PC-3 (cell line): Measurements from ENCODE around the gene H2BW2. TPM values are rescaled to one million over a fixed set of nuclear protein-coding genes. Genes with fewer than 3 reads are reported as not detected.
A peak's percentile ranks its signal among the peaks of the same experiment; 100 is the strongest.
"Not testable (repeated sequence)": the region's sequence is repeated elsewhere in the genome, so short reads cannot be mapped to it uniquely, and the experiment has no call there.

Experiments
- ATAC-seq: fragments of 200-7000 bp; cut with Tn5 transposase; 2 replicates; pipeline ENCODE4 v1.9.1; 2020; ENCODE audit warnings: mild to moderate bottlenecking, moderate library complexity
- BruUV-seq: library from RNA; stranded (reverse); fragments of 400-500 nt; replicated peaks from 2 replicates; lab custom pipeline; 2021; lab: Mats Ljungman, UMichigan
- CTCF ChIA-PET: fragments of 300-600 bp; sonication (Branson Sonifier 250); formaldehyde crosslinking; loops from one replicate; lab custom pipeline; 2022; ENCODE audit warnings: antibody characterized with exemption; lab: Charles Lee
- POLR2A ChIA-PET: fragments of 300-600 bp; sonication (Branson Sonifier 250); formaldehyde crosslinking; loops from one replicate; lab custom pipeline; 2022; ENCODE audit warnings: antibody characterized with exemption; ENCODE audit not compliant: unreplicated experiment; lab: Charles Lee
- DNase-seq: peaks from one replicate; pipeline ENCODE4 v3.0.0-alpha.2; 2015
- H2AFZ ChIP-seq: fragments of 300-600 bp; sonication (generic); 2 replicates; pipeline ENCODE4 v1.6.0; 2016; ENCODE audit warnings: antibody characterized with exemption, low read length
- H3F3A ChIP-seq: fragments of 300-600 bp; sonication (generic); one replicate; pipeline ENCODE4 v1.6.0; 2017; ENCODE audit warnings: antibody characterized with exemption, low read length, control low read depth, mild to moderate bottlenecking; ENCODE audit not compliant: unreplicated experiment
- H3K27ac ChIP-seq: fragments of 300-600 bp; sonication (generic); 2 replicates; pipeline ENCODE4 v1.5.1; 2016; ENCODE audit warnings: mild to moderate bottlenecking, low read length
- H3K27me3 ChIP-seq: fragments of 300-600 bp; sonication (generic); 2 replicates; pipeline ENCODE4 v1.6.1; 2016; ENCODE audit warnings: low read length, mixed read lengths
- H3K36me3 ChIP-seq: fragments of 300-600 bp; sonication (generic); 2 replicates; pipeline ENCODE4 v1.6.1; 2016; ENCODE audit warnings: low read depth, mixed run types, low read length, mixed read lengths
- H3K4me1 ChIP-seq: fragments of 300-600 bp; sonication (generic); 2 replicates; pipeline ENCODE4 v1.5.1; 2016; ENCODE audit warnings: low read length; ENCODE audit not compliant: insufficient read depth
- H3K4me2 ChIP-seq: fragments of 300-600 bp; sonication (generic); 2 replicates; pipeline ENCODE4 v1.6.0; 2016; ENCODE audit warnings: low read length
- H3K4me3 ChIP-seq: fragments of 300-600 bp; sonication (generic); 2 replicates; pipeline ENCODE4 v1.5.1; 2016; ENCODE audit warnings: mild to moderate bottlenecking, low read length, mixed read lengths
- H3K79me2 ChIP-seq: fragments of 300-600 bp; sonication (generic); 2 replicates; pipeline ENCODE4 v1.6.1; 2017; ENCODE audit warnings: low read length, mixed read lengths
- H3K9ac ChIP-seq: fragments of 300-600 bp; sonication (generic); 2 replicates; pipeline ENCODE4 v1.6.0; 2016; ENCODE audit warnings: mild to moderate bottlenecking, low read length
- H3K9me2 ChIP-seq: fragments of 300-600 bp; sonication (generic); replicated peaks from 2 replicates; pipeline ENCODE4 v1.6.1; 2016; ENCODE audit warnings: mixed run types, low read length, mixed read lengths
- H3K9me3 ChIP-seq: fragments of 300-600 bp; sonication (generic); 2 replicates; pipeline ENCODE4 v1.6.1; 2016; ENCODE audit warnings: low read length, mixed read lengths
- H4K20me1 ChIP-seq: fragments of 300-600 bp; sonication (generic); 2 replicates; pipeline ENCODE4 v1.6.1; 2016; ENCODE audit warnings: low read length, mixed read lengths
- EZH2 ChIP-seq: fragments of 300-600 bp; sonication (generic); IDR thresholded peaks from one replicate; pipeline ENCODE4 v1.6.1; 2017; ENCODE audit warnings: antibody characterized with exemption, mild to moderate bottlenecking, low read length; ENCODE audit not compliant: unreplicated experiment
- EZH2phosphoT487 ChIP-seq: fragments of 300-600 bp; sonication (generic); IDR thresholded peaks from 2 replicates; pipeline ENCODE4 v1.6.1; 2018; ENCODE audit warnings: mild to moderate bottlenecking, antibody characterized with exemption, low read length, borderline replicate concordance
- intact Hi-C: fragments of 100-400 bp; cut with micrococcal nuclease; formaldehyde crosslinking; loops from 2 replicates; pipeline ENCODE4 v1.9.0; 2023
- total RNA-seq: library from RNA; depleted of rRNA; stranded (reverse); fragments of >200 nt; gene quantifications from 2 replicates; pipeline ENCODE4 v1.2.3, GENCODE V29; 2014
- TF ChIP-seq, protein P1 (sequence below): fragments of 300-600 bp; sonication (generic); conservative IDR thresholded peaks from 2 replicates; pipeline ENCODE4 v1.5.1; 2017; ENCODE audit warnings: antibody characterized with exemption, low read depth, mild to moderate bottlenecking, low read length

H2BW2 gene
- total RNA-seq, 1 experiment from 2014 or later: not detected

DNA sequence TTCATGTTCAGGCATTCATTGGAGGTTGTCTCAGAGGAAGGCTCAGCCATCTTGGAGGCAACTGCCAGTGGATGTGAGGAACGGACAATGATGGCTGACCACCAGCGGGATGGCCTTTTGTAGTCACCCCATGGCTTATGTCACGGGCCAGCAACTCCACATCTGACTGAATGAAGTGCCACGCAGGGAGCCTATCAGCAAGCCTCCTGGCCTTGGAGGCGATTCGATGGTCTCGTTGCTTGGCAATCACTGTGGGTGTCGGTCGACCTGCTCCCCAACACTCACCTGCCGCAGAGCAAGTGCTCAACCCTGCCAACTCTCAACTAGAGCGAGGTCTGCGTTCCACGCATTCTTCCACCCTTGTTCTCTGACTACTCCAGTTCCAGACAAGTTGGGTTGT, 7.4 kb downstream of the H2BW2 start:
- ChIA-PET CTCF (no interaction called here), POLR2A (no interaction called here)
- H4K20me1 ChIP-seq: no peaks in the 10 kb centered on the region
- no peak overlapping the region for H3K27ac ChIP-seq
- no peak overlapping the region for H3K4me3 ChIP-seq
- no peak overlapping the region for H3K9ac ChIP-seq
- ATAC-seq (no peak), DNase-seq (no peak)
- no peaks in the 10 kb centered on the region for H3K9me3 ChIP-seq
- H3K4me2 ChIP-seq: no peak overlapping the region
- no peaks in the 10 kb centered on the region for H3K36me3 ChIP-seq
- BruUV-seq: no TSS peak
- H2AFZ ChIP-seq: no peak overlapping the region
- H3K79me2 ChIP-seq: no peaks in the 10 kb centered on the region
- no peaks in the 10 kb centered on the region for H3K9me2 ChIP-seq
- TF ChIP-seq EZH2: no peak
- TF ChIP-seq EZH2phosphoT487: no peak
- TF ChIP-seq, protein P1, sequence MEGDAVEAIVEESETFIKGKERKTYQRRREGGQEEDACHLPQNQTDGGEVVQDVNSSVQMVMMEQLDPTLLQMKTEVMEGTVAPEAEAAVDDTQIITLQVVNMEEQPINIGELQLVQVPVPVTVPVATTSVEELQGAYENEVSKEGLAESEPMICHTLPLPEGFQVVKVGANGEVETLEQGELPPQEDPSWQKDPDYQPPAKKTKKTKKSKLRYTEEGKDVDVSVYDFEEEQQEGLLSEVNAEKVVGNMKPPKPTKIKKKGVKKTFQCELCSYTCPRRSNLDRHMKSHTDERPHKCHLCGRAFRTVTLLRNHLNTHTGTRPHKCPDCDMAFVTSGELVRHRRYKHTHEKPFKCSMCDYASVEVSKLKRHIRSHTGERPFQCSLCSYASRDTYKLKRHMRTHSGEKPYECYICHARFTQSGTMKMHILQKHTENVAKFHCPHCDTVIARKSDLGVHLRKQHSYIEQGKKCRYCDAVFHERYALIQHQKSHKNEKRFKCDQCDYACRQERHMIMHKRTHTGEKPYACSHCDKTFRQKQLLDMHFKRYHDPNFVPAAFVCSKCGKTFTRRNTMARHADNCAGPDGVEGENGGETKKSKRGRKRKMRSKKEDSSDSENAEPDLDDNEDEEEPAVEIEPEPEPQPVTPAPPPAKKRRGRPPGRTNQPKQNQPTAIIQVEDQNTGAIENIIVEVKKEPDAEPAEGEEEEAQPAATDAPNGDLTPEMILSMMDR: no peak
- H3F3A ChIP-seq: no peaks in the 10 kb centered on the region
- intact Hi-C loops: no loop called here
- peaks cover 50% of the 10 kb centered on the region for H3K27me3 ChIP-seq
- no peaks in the 10 kb centered on the region for H3K4me1 ChIP-seq

DNA sequence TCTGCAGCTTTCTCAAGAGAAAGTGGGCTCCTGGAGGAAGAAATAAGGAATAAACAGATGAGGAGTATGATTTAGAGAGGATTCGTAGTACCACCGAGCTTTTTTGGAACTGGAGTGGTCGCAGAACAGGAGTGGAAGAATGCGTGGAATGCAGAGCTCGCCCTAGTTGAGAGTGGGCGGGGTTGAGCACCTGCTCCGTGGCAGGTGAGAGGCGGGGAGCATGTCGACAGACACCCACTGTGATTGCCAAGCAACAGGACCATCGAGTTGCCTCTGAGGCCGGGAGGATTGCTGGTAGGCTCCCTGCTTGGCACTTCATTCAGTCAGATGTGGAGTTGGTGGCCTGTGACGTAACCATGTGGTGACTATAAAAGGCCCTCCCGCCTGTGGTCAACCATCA, 15.2 kb downstream of the H2BW2 start:
- H3F3A ChIP-seq, BruUV-seq, H3K9ac ChIP-seq, H3K4me3 ChIP-seq, H3K9me3 ChIP-seq, H3K9me2 ChIP-seq, POLR2A ChIA-PET, DNase-seq, CTCF ChIA-PET, H3K4me2 ChIP-seq, H3K4me1 ChIP-seq, H3K27me3 ChIP-seq, H3K79me2 ChIP-seq, H3K27ac ChIP-seq, intact Hi-C loops, H4K20me1 ChIP-seq, ATAC-seq, H3K36me3 ChIP-seq, H2AFZ ChIP-seq: not testable (repeated sequence)

DNA sequence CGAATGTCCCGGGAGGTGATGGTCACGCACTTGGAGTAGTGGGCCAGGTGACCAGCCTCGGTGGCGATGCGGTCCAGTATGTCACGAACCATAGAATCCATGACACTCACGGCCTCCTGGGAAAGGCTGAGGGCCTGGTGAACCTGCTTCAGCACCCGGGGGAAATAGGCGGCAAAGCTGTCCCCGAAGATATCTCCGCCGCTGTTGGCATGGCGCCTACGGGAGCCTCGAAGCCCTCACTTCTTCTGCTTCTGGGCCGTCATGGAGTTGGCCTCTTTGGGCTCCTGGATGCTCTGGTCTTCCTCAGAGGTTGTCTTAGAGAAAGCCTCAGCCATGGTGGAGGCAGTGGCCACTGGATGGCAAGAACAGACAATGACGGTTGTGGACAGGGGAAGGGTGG, 22.9 kb downstream of the H2BW2 start:
- BruUV-seq, H3K27me3 ChIP-seq, H4K20me1 ChIP-seq, DNase-seq, intact Hi-C loops, H3K4me1 ChIP-seq, H3K9ac ChIP-seq, H3F3A ChIP-seq, H3K9me2 ChIP-seq, H3K4me3 ChIP-seq, ATAC-seq, H3K36me3 ChIP-seq, H3K9me3 ChIP-seq, CTCF ChIA-PET, H2AFZ ChIP-seq, H3K79me2 ChIP-seq, POLR2A ChIA-PET, H3K27ac ChIP-seq, H3K4me2 ChIP-seq: not testable (repeated sequence)

DNA sequence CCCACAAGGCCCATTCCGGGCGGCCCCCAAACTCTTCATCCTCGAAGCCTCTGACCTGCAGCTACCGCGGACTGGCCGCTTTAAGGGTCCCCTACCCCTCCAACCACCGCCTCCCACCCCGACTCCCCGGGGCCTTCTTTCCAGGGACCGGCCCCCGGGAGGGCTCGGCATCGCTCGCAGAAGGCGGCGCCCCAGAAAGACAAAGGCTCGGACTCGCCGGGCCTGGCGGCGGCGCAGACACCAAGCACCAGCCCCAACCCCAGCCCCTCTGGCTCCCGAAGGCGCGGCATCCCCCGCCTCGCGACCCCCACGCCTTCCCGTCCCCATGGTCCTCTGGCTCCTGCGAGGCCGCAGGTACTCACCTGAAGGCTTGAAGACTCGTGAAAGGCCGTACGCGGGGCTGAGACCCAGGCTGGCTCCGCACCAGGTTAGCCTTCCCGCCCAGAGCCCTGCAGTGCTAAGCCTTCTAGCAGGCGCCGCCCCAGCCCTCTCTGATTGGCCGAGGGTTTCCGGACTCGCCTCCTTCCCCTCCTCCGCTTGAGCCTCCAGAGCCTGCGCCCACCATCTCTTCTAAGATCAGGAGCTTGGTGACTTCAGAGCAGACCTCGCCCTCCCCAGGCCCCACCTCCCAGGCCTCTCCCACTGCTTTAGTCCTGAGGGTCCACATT, 36.2 kb downstream of the H2BW2 start, which contains the start of gene TMSB15C:
Gene TMSB15C (minus strand): TSS at position 459 of the 668 bp plus-strand sequence.
- H3K9me2 ChIP-seq, H3K4me1 ChIP-seq, H3K27me3 ChIP-seq, POLR2A ChIA-PET, intact Hi-C loops, DNase-seq, H2AFZ ChIP-seq, H3K4me3 ChIP-seq, H3K27ac ChIP-seq, H3K36me3 ChIP-seq, H3K9me3 ChIP-seq, H3K4me2 ChIP-seq, H4K20me1 ChIP-seq, BruUV-seq, CTCF ChIA-PET, H3F3A ChIP-seq, H3K9ac ChIP-seq, H3K79me2 ChIP-seq: not testable (repeated sequence)
- peak; percentile 96 for ATAC-seq

DNA sequence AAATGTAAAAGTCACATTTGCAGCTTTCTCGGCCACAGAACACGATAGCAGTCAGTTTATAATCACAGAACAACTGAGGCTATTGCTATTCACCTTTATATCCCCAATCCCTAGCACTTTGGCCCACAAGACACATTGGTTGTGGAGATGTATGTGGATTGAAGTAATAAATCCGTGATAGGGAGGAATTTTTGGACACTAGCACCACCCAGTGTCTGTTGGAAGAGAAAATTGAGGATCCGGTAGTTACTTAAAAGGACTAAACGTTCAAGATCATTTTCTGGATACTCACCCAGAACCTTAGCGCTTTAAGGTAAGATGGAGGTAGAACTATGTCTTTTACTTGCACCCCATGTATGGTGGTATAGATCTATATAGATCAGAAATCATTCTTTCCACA, 38.1 kb downstream of the H2BW2 start:
- H3K27me3 ChIP-seq, H3K4me3 ChIP-seq, H3K9ac ChIP-seq, H3K9me2 ChIP-seq, H2AFZ ChIP-seq, CTCF ChIA-PET, POLR2A ChIA-PET, BruUV-seq, H3K4me2 ChIP-seq, H4K20me1 ChIP-seq, intact Hi-C loops, H3K27ac ChIP-seq, H3F3A ChIP-seq, H3K79me2 ChIP-seq, H3K9me3 ChIP-seq, H3K36me3 ChIP-seq, DNase-seq, H3K4me1 ChIP-seq: not testable (repeated sequence)
- ATAC-seq: peak; percentile 34; the same call in 1 of the 2 replicates
